Stimulated activated naive B cell treated with anti-CD40 and anti-IgM and Interleukin-4, amounts not matched to agents 10 μg/mL and 1 μg/mL and 100 μg/mL, for 72 hours (primary cell): ENCODE results near the gene ABCC6.
"Not testable (repeated sequence)": the region's sequence is repeated elsewhere in the genome, so short reads cannot be mapped to it uniquely, and the experiment has no call there.

Experiments
- ATAC-seq, 2 donors: fragments of 150-1000 bp; cut with Tn5 transposase; replicated peaks; 2 replicates each; pipeline ENCODE4 v1.10.0; 2021; ENCODE audit warnings: moderate library complexity in 1 of 2
- DNase-seq: peaks from one replicate; pipeline ENCODE4 v3.0.0; 2021
- H3K27ac Mint-ChIP-seq: one replicate; pipeline ENCODE4 v1.8.0; 2022; ENCODE audit warnings: mild to moderate bottlenecking, mixed read lengths
- H3K27me3 Mint-ChIP-seq, 2 donors: one replicate each; pipeline ENCODE4 v1.8.0; 2022; ENCODE audit warnings: mixed read lengths in 2 of 2
- H3K36me3 Mint-ChIP-seq, 2 donors: one replicate each; pipeline ENCODE4 v1.8.0; 2022; ENCODE audit warnings: mixed read lengths in 2 of 2, mild to moderate bottlenecking in 1 of 2
- H3K4me1 Mint-ChIP-seq, 2 donors: one replicate each; pipeline ENCODE4 v1.8.0; 2022; ENCODE audit warnings: mixed read lengths in 2 of 2, mild to moderate bottlenecking in 1 of 2
- H3K4me3 Mint-ChIP-seq, 2 donors: one replicate each; pipeline ENCODE4 v1.8.0; 2022; ENCODE audit warnings: mild to moderate bottlenecking in 2 of 2, mixed read lengths in 2 of 2, moderate library complexity in 1 of 2
- H3K9me3 Mint-ChIP-seq, 2 donors: one replicate each; pipeline ENCODE4 v1.8.0; 2022; ENCODE audit warnings: mixed read lengths in 2 of 2, mild to moderate bottlenecking in 1 of 2

ABCC6 gene

DNA sequence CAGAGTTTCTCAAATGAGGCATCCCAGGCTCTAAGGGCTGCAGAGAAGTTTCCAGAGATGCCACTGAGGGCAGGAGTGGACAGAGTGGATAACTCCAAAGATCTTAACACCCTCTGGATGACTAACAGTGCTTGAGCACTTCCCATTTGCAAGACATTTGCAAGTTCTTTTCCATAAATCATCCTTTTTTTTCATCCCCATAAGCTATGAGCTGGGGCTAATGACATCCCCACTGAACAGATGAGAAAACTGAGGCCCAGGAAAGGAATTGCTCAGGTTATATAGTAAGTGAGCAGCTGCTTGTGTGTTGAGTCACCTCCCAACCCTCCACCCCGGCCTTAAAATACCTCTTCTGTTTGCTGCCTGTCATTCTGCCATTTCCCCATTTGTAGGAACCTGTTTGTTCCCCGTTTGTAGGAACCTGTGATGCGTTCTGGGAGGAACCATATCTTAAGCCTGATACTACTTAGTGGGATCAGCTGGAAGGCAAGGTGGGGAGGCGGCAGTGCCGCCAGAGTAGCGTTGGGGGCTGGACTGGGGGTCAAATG, 15.4 kb downstream of the ABCC6 start:
- H3K27me3 Mint-ChIP-seq, H3K36me3 Mint-ChIP-seq, H3K4me3 Mint-ChIP-seq, H3K27ac Mint-ChIP-seq, DNase-seq, H3K4me1 Mint-ChIP-seq, H3K9me3 Mint-ChIP-seq: not testable (repeated sequence)
- peak in 1 of 2 donors; percentile 27 for ATAC-seq

DNA sequence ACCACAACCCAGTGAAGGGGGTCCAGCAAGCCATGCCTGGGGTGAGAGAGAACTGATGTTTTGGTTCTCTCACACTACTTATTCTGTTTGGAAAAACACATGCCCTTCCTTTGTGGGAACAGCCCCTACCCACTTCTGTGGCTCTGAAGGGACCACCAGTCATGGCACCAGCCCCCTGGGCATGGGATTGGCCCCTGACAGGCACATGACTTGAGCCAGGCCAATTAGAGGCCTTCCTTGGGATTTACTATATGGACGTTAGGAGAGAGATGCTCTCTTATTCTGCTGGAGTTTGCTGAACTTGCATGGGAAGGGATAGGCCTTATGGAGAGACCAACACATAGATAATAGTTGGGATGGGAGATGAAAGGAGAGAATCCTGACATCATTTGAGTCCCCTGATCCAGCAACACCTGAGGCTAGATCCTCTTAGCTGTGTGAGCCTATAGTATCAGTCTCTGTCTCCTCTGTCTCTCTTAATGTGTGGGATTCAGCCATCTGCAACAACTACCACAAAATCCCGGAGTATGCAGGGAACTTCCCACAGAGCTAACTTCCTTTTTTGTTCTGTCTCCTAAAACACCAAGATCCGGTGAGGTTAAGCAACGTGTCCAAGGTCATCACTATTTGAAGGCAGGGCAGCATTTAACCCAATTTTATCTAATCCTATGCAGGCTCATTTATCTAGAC, 16.1 kb downstream of the ABCC6 start:
- ATAC-seq, H3K27me3 Mint-ChIP-seq, H3K36me3 Mint-ChIP-seq, H3K27ac Mint-ChIP-seq, H3K4me3 Mint-ChIP-seq, DNase-seq, H3K9me3 Mint-ChIP-seq: not testable (repeated sequence)
- H3K4me1 Mint-ChIP-seq = peaks cover 3 to 11% of the 10 kb centered on the region in 2 donors

DNA sequence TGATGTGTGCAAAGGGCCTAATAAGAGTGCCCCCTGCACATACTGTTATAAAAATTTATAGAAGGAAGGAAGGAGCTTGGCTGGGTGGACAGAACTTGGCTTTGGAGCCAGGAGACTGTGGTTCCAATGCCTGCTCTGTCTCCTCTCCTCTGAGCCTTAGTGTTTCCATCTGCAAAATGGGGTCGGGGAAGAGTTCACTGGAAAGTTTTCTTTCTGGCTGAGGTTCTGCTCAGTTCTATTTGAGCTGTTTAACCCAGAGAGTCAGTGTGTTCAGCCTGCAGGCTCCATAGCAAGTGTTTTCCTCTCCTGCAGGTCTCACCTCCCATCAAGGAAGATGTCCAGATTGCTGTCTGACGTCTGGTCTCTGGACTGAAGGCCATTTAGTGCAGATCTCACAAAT, 17.4 kb downstream of the ABCC6 start:
- H3K9me3 Mint-ChIP-seq = not testable (repeated sequence)

DNA sequence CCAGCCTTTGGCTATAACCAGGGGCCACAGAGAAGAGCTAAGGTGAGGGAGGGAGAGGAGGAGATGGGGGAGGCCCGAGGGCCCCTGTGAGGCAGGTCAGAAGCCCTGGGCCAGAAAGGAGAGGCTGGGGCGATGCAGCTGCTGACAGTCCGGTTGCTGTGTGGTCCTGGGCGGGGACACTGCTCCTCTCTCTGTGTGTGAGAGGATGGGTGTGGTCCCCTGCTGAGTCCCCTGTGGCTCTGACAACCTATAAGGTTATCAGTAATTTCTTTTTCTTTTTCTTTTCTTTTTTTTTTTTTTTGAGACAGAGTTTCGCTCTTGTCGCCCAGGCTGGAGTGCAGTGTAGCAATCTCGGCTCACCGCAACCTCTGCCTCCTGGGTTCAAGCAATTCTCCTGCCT, 18.7 kb downstream of the ABCC6 start:
- not testable (repeated sequence) for H3K9me3 Mint-ChIP-seq, DNase-seq, H3K27me3 Mint-ChIP-seq, H3K4me3 Mint-ChIP-seq, ATAC-seq, H3K36me3 Mint-ChIP-seq
- Mint-ChIP-seq H3K27ac (peak overlapping the region; percentile 79), H3K4me1 (peaks cover 10 to 25% of the 10 kb centered on the region in 2 donors)

More for the DNA sequence above, 17.4 kb downstream of the ABCC6 start:
- not testable (repeated sequence) for H3K36me3 Mint-ChIP-seq, H3K27me3 Mint-ChIP-seq, ATAC-seq, H3K4me3 Mint-ChIP-seq, H3K27ac Mint-ChIP-seq, DNase-seq
- peaks cover 9 to 22% of the 10 kb centered on the region in 2 donors for H3K4me1 Mint-ChIP-seq

DNA sequence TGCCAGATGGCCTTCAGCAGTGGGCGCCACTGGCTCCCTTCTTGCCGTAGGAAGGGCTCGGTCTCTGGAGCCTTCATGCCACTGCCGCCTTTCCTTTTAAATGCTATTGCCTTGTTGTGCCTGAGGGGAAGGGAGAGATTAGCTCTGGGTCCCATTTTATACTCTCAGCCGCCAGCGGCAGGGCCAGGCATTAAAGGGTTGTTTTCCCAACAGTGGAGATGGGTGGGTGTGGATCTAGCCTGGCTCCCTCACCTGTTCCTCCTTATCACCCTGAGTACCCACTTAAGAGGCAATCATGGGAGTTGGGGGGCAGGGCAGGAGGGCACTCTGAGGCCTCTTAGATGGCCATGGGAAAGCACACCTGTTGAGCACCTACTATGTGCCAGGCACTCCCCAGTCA, 19.8 kb downstream of the ABCC6 start:
- not testable (repeated sequence) for H3K4me3 Mint-ChIP-seq, H3K27me3 Mint-ChIP-seq, ATAC-seq, H3K9me3 Mint-ChIP-seq, H3K27ac Mint-ChIP-seq, H3K36me3 Mint-ChIP-seq, DNase-seq
- H3K4me1 Mint-ChIP-seq = peaks cover 12 to 25% of the 10 kb centered on the region in 2 donors

DNA sequence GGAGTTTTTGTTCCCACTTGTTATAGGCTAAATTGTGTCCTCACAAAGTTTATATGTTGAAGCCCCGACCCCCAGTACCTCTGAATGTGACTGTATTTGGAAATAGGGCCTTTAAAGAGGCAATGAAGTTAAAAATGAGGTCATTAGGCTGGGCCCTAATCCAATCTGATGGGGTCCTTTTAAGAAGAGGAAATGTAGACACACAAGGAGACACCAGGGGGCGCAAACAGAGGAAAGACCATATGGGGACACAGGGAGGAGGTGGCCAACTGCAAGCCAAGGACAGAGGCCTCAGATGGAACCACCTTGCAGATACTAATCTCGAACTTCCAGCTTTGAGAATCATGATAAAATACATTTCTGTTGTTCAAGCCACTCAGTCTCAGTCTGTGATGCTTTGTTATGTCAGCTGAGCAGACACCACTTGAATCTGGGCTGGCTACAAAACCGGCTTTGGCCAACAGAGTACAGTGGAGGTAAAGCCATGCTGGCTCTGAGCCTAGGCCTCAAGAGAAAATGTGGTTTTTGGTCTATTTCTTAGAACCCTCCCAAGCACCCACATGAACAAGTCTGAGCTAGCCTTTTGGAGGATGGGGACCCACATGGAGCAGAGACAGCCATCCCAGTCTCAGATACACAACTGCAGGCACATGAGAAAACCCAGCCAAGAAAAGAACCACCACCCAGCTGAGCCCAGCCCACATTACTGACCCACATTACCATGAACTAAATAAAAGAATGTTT, 20.7 kb downstream of the ABCC6 start:
- not testable (repeated sequence) for H3K36me3 Mint-ChIP-seq, H3K4me3 Mint-ChIP-seq, H3K27me3 Mint-ChIP-seq, DNase-seq, H3K9me3 Mint-ChIP-seq, H3K27ac Mint-ChIP-seq
- peaks cover 12 to 25% of the 10 kb centered on the region in 2 donors for H3K4me1 Mint-ChIP-seq
- peak in 1 of 2 donors; percentile 33 for ATAC-seq

DNA sequence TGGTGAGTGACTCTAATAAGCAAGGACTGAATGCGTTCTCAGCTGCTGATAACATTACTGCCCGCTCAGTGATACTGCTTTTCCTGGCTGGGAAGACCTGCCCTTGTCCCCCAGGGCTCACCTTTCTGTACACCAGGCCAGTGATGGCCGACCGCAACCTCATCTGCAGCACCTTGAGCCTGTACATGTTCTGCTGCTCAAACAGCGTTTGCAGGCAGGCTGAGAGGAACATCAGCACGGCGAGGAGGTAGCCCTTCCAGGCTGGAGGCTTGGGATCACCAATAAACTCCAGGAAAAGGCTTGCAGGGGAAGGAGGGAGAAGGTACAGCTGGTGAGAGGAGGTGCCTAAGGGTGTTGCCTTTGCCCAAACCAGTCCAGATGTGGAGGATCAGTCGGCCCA, 21.4 kb downstream of the ABCC6 start:
- peaks cover 13 to 25% of the 10 kb centered on the region in 2 donors for H3K4me1 Mint-ChIP-seq
- not testable (repeated sequence) for H3K9me3 Mint-ChIP-seq, DNase-seq, H3K27ac Mint-ChIP-seq, H3K36me3 Mint-ChIP-seq, H3K4me3 Mint-ChIP-seq, H3K27me3 Mint-ChIP-seq
- ATAC-seq = peak in 1 of 2 donors; percentile 38

DNA sequence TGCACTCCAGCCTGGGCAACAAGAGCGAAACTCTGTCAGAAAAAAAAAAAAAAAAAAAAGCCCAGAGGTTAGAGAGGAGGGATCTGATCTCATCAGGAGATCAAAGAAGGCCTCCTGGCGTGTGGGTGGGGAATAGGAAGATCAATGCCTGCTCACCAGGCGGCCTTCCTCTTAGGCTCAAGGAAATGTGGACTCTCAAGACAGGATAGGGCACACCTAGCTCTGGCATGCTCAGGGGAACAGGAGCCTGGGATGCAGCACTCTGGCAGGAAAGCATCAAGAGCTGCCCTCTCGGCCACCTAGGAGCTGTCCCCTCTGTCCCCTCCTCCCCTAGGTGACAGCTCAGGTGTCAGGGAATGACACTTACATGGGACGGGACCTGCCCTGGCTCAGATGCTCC, 22.9 kb downstream of the ABCC6 start:
- not testable (repeated sequence) for ATAC-seq, H3K27ac Mint-ChIP-seq, DNase-seq

DNA sequence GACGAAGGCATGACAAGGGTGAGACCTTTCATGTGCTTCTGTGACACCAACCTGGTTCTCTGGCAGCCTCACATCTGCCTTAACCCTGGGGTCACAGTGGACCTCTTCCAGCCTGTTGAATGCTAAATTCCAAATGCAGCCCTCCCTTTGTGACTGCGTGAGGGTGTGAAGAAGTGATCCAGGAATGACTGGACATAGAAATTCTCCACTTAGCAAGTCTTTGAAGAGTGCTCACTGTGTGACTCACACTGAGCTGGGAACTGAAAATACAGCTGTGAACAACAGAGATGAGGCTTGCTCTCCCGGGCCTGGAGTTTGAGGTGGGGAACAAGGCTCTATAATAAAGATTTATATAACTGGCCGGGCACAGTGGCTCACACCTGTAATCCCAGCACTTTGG, 23.9 kb downstream of the ABCC6 start:
- H3K4me1 Mint-ChIP-seq = peaks cover 12 to 24% of the 10 kb centered on the region in 2 donors
- H3K36me3 Mint-ChIP-seq, H3K27me3 Mint-ChIP-seq, H3K4me3 Mint-ChIP-seq, H3K9me3 Mint-ChIP-seq, H3K27ac Mint-ChIP-seq, DNase-seq: not testable (repeated sequence)
- peak in 1 of 2 donors; percentile 41 for ATAC-seq

More for the DNA sequence above, 22.9 kb downstream of the ABCC6 start:
- H3K27me3 Mint-ChIP-seq, H3K4me3 Mint-ChIP-seq, H3K9me3 Mint-ChIP-seq, H3K36me3 Mint-ChIP-seq: not testable (repeated sequence)
- peaks cover 12 to 25% of the 10 kb centered on the region in 2 donors for H3K4me1 Mint-ChIP-seq

DNA sequence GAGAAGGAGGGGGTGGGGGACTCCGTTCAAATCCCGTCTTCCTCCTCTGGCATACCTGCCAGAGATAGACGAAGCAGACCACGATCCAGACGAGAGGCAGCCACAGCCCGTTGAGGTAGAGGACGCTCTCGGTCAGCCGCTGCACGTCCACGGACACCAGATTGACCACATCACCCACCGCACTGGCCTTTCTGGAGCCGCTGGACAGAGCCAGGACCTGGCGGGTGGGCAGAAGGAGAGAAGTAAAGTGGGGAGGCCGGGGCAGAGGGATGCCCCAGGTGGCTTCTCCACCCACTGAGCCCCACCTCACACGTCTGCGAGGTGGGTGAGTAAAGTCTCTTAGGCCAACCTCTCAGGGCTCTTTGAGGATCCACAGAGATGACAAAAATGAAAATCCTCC, 25.3 kb downstream of the ABCC6 start:
- Mint-ChIP-seq H3K4me3 (no peak overlapping the region), H3K9me3 (no peaks in the 10 kb centered on the region), H3K27ac (no peak overlapping the region), H3K27me3 (peaks cover 0 to 7% of the 10 kb centered on the region in 2 donors), H3K4me1 (peaks cover 12 to 17% of the 10 kb centered on the region in 2 donors), H3K36me3 (no peaks in the 10 kb centered on the region)
- DNase-seq (no peak), ATAC-seq (no peak)

DNA sequence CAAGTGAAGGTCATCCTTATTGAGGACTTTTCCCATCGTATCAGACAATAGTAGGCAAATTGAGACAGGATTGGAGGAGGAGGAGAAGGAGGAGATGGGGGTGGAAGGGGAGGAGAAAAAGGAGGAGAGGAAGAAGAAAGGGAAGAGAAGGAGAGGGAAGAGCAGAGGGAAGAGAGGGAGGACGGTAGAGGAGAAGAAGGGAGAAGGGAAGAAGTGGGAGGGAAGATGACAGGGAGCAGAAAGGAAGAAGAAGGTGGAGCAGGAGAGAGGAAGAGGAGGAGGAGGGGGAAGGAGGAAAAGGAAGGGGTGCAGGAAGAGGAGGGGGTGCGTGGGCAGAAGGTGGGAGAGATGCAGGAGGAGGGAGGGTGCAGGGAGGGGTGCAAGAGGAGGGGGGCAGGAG, 26.0 kb downstream of the ABCC6 start:
- DNase-seq (no peak), ATAC-seq (no peak)
- Mint-ChIP-seq H3K27ac (no peak overlapping the region), H3K27me3 (peaks cover 0 to 8% of the 10 kb centered on the region in 2 donors), H3K4me3 (no peak overlapping the region), H3K9me3 (no peaks in the 10 kb centered on the region), H3K4me1 (peaks cover 11 to 15% of the 10 kb centered on the region in 2 donors), H3K36me3 (no peaks in the 10 kb centered on the region)

DNA sequence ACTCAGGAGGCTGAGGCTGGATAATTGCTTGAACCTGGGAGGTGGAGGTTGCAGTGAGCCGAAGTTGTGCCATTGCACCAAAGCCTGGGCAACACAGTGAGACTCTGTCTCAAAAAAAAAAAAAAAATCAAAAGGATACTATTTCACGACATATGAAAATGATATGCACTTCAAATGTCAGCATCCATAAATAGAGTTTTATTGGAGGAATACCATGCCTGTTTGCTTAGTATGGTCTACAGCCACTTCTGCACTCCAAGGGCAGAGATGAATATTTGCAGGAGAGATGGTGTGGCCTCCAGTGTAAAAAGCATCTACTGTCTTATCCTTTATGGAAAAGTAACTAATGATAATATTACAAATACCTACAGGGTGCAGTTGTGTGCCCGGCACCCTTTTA, 27.2 kb downstream of the ABCC6 start:
- ATAC-seq (no peak), DNase-seq (no peak)
- Mint-ChIP-seq H3K4me3 (no peak overlapping the region), H3K9me3 (no peaks in the 10 kb centered on the region), H3K27ac (no peak overlapping the region), H3K4me1 (peaks cover 5% of the 10 kb centered on the region in 2 donors), H3K27me3 (peaks cover 0 to 18% of the 10 kb centered on the region in 2 donors), H3K36me3 (no peaks in the 10 kb centered on the region)

DNA sequence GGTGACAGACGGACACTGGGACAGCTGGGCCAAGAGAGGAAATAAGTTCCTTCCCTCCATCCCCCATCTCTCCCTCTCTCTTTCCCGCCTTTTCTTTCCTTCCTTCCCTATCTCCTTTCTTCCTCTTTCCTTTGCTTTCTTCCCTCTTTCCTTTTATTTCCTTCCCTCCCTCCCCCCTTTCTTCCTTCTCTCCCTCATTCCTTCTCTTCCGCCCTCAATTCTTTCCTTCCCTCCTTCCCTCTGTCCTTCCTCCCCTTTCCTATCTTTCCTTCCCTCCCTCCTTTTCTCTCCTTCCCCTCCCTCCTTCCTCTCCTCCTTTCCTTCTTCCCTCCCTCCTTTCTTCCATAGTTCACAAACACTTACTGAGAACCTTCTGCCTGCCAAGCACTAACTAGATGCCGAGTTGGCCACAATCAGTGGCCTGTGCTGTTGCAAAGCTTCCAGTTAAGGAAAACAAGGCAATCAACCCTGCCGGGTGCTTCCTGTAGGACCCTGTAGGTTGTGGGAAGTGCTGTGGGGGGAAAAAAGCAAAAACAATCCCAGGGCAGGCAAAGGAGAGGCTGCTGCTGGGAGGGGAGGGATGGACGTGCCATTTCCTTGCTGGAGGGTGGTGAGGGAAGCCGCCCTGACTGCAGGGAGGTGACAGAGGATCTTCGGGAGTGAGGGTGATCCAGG, 31.7 kb downstream of the ABCC6 start:
- DNase-seq = no peak
- Mint-ChIP-seq H3K27ac (no peak overlapping the region), H3K36me3 (no peaks in the 10 kb centered on the region), H3K27me3 (peaks cover 8 to 22% of the 10 kb centered on the region in 2 donors), H3K9me3 (no peaks in the 10 kb centered on the region), H3K4me1 (no peaks in the 10 kb centered on the region), H3K4me3 (no peak overlapping the region)
- ATAC-seq = no peak

DNA sequence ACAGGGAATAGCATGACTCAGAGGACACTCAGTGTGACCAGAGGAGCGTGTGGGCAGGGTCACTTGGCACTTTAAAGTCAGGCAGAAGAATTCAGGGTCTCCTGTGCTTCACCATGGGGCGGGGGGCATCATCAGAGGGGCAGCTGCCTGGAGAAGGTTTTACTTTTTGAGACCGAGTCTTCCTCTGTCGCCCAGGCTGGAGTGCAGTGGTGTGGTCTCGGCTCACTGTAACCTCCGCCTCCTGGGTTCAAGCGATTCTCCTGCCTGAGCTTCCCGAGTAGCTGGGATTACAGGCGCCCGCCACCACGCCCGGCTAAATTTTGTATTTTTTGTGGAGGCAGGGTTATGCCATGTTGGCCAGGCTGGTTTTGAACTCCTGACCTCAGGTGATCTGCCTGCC, 32.3 kb downstream of the ABCC6 start:
- H3K4me3 Mint-ChIP-seq, H3K36me3 Mint-ChIP-seq, ATAC-seq, H3K9me3 Mint-ChIP-seq, H3K27ac Mint-ChIP-seq, H3K4me1 Mint-ChIP-seq, DNase-seq: not testable (repeated sequence)
- peaks cover 8 to 22% of the 10 kb centered on the region in 2 donors for H3K27me3 Mint-ChIP-seq
